Natural killer cell (primary cell): ENCODE measurements around the gene RPS24. TPM values are rescaled to one million over a fixed set of nuclear protein-coding genes. Genes with fewer than 3 reads are reported as not detected.

Source experiments
- ATAC-seq, 3 donors: fragments of 150-1000 bp in 2 of 3; fragments of 200-7000 bp in 1 of 3; cut with Tn5 transposase; 1 replicate in 1 of 3; 2 replicates in 2 of 3; pipeline ENCODE4 v1.10.0; 2021; ENCODE audit warnings: mild to moderate bottlenecking in 2 of 3, moderate library complexity in 2 of 3
- DNase-seq, 2 donors: peaks; one replicate each; pipeline versions ENCODE4 v3.0.0 to v3.0.0-alpha.2; 2013 to 2021; ENCODE audit warnings: mixed read lengths in 1 of 2
- H3K27ac ChIP-seq: one replicate; pipeline ENCODE4 v1.5.1; 2013; ENCODE audit warnings: mild to moderate bottlenecking, low read length
- H3K27me3 ChIP-seq: one replicate; pipeline ENCODE4 v1.6.1; 2013; ENCODE audit warnings: low read length; ENCODE audit not compliant: control insufficient read depth, insufficient read depth
- H3K36me3 ChIP-seq: one replicate; pipeline ENCODE4 v1.6.1; 2013; ENCODE audit warnings: low read length; ENCODE audit not compliant: control insufficient read depth, insufficient read depth
- H3K4me1 ChIP-seq: one replicate; pipeline ENCODE4 v1.6.1; 2013; ENCODE audit warnings: low read length; ENCODE audit not compliant: control insufficient read depth, insufficient read depth
- H3K4me3 ChIP-seq: one replicate; pipeline ENCODE4 v1.5.1; 2013; ENCODE audit warnings: low read length
- H3K9me3 ChIP-seq: one replicate; pipeline ENCODE4 v1.6.1; 2013; ENCODE audit warnings: low read length; ENCODE audit not compliant: control insufficient read depth, insufficient read depth
- H3K27ac Mint-ChIP-seq, 2 donors: one replicate each; pipeline ENCODE4 v1.8.0; 2022; ENCODE audit warnings: mild to moderate bottlenecking in 2 of 2, mixed read lengths in 2 of 2, moderate library complexity in 1 of 2
- H3K27me3 Mint-ChIP-seq, 2 donors: one replicate each; pipeline ENCODE4 v1.8.0; 2022; ENCODE audit warnings: low read depth in 2 of 2, mixed read lengths in 2 of 2
- H3K36me3 Mint-ChIP-seq: one replicate; pipeline ENCODE4 v1.8.0; 2022; ENCODE audit warnings: mixed read lengths
- H3K4me1 Mint-ChIP-seq, 2 donors: one replicate each; pipeline ENCODE4 v1.8.0; 2022; ENCODE audit warnings: mixed read lengths in 2 of 2
- H3K4me3 Mint-ChIP-seq: one replicate; pipeline ENCODE4 v1.8.0; 2022; ENCODE audit warnings: mild to moderate bottlenecking, moderate library complexity, mixed read lengths
- H3K9me3 Mint-ChIP-seq, 2 donors: one replicate each; pipeline ENCODE4 v1.8.0; 2022; ENCODE audit warnings: mixed read lengths in 2 of 2
- CTCF ChIP-seq: fragments of 200-600 bp; IDR thresholded peaks from one replicate; pipeline ENCODE4 v1.8.0; 2022; ENCODE audit warnings: antibody characterized with exemption
- WGBS: methylation state at CpG from one replicate; pipeline ENCODE4 v1.1.7; 2013; ENCODE audit warnings: missing lambda C conversion rate; ENCODE audit not compliant: insufficient coverage; 5-methylcytosine and 5-hydroxymethylcytosine counted together
- intact Hi-C: fragments of 100-400 bp; cut with micrococcal nuclease; formaldehyde crosslinking; loops from one replicate; pipeline ENCODE4 v1.14.2; 2022
- total RNA-seq, 4 donors: library from RNA; stranded (reverse); fragments of 120-200 nt in 1 of 4; gene quantifications; one replicate each; pipeline versions ENCODE4 v1.2.3 to v1.2.4, GENCODE V29; 2013 to 2022

The RPS24 gene
- total RNA-seq, 3 donors from 2014 or later (not counting 1 experiment from before 2014, with no cell fraction given) = 887 to 1,039 (median 981) TPM

DNA sequence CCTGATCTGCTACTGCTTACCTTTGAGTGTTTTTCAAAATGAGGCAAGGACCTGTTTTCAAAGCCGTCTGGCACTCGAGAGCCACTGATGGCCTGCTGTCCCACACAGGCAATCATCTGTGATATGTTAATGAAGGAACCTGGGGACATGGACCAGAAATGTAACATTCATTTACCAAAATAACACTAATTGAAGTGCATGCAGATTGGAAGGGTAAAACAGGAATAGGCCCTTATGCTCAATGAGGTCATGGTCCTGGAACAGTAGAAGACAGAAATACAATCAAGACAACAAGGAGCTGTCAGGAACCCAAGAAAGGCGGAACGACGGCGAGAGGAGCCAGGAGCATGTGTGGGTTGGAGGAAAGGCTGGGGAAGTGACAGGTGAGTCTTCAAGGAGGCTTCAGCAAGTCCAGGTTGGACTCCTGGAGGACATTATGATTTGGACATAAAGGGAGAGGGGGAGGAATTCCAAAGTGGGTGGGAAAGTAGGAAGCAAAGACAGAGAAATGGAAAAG lies 32.6 kb upstream of the RPS24 start:
- H3K27ac Mint-ChIP-seq = peak overlapping the region in 1 of 2 donors; percentile 3
- H3K27me3 Mint-ChIP-seq = no peaks in the 10 kb centered on the region

DNA sequence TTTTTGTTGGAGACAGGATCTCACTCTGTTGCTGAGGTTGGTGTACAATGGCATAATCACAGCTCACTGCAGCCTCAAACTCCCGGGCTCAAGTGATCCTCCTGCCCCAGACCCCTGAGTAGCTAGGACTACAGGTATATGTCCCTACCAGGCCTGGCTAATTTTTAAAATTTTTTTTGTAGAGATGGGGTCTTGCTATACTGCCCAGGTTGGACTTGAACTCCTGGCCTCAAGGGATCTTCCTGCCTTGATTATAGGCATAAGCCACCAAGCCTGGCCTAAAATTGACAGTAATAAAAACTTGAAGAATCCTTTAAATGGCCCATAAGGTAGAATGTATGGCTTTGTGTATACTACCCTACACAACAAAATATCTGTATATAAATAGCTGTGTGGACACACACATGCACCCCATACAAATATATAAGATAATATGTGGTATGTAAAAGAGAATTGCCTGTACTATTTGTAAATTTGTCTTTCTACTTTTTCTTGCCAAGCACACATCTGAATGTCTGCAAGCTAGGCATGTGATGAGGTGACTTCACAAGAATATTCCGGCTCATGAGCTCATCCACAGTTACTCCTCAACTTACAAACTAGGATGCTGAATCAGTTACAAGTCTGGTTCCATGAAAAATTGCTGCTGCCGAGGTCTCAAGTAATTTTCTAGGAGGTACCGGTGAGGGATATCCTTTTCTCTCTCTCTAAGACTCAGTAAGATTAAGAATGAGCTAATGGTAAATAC lies 30.9 kb upstream of the RPS24 start:
- H3K27ac Mint-ChIP-seq = no peak overlapping the region
- WGBS = 95% methylated on average over 4 of the region's 4 CpGs
- Histone ChIP-seq H3K36me3 (peaks cover 72% of the 10 kb centered on the region), H3K27me3 (no peaks in the 10 kb centered on the region), H3K4me3 (no peak overlapping the region), H3K27ac (no peak overlapping the region), H3K4me1 (no peaks in the 10 kb centered on the region), H3K9me3 (no peaks in the 10 kb centered on the region)
- ATAC-seq (no peak), DNase-seq (no peak)
- H3K4me3 Mint-ChIP-seq = no peak overlapping the region
- intact Hi-C loops = no loop called here
- peaks cover 36% of the 10 kb centered on the region for H3K36me3 Mint-ChIP-seq
- H3K27me3 Mint-ChIP-seq = no peaks in the 10 kb centered on the region
- no peaks in the 10 kb centered on the region for H3K9me3 Mint-ChIP-seq
- H3K4me1 Mint-ChIP-seq = no peaks in the 10 kb centered on the region
- no peak for TF ChIP-seq CTCF

More for the DNA sequence above, 32.6 kb upstream of the RPS24 start:
- Histone ChIP-seq H3K27ac (no peak overlapping the region), H3K4me3 (no peak overlapping the region), H3K36me3 (peaks cover 59% of the 10 kb centered on the region), H3K9me3 (no peaks in the 10 kb centered on the region), H3K27me3 (no peaks in the 10 kb centered on the region), H3K4me1 (no peaks in the 10 kb centered on the region)
- no peak for TF ChIP-seq CTCF
- Mint-ChIP-seq H3K9me3 (no peaks in the 10 kb centered on the region), H3K4me3 (no peak overlapping the region), H3K4me1 (peaks cover 0 to 3% of the 10 kb centered on the region in 2 donors), H3K36me3 (peaks cover 21% of the 10 kb centered on the region)
- ATAC-seq = no peak
- intact Hi-C loops = no loop called here
- no peak for DNase-seq
- 92% methylated on average over 6 of the region's 6 CpGs for WGBS

GRCh38 chr10:78004215-78005026 lies 29.2 kb upstream of the RPS24 start:
- DNase-seq = no peak
- no peak overlapping the region for H3K27ac Mint-ChIP-seq
- H3K36me3 Mint-ChIP-seq = peaks cover 43% of the 10 kb centered on the region
- no peaks in the 10 kb centered on the region for H3K9me3 ChIP-seq
- intact Hi-C loops = no loop called here
- peaks cover 79% of the 10 kb centered on the region for H3K36me3 ChIP-seq
- no peak overlapping the region for H3K4me3 ChIP-seq
- H3K27me3 Mint-ChIP-seq = no peaks in the 10 kb centered on the region
- no peak overlapping the region for H3K27ac ChIP-seq
- no peak for ATAC-seq
- H3K9me3 Mint-ChIP-seq = no peaks in the 10 kb centered on the region
- H3K4me3 Mint-ChIP-seq = no peak overlapping the region
- H3K4me1 ChIP-seq = no peaks in the 10 kb centered on the region
- TF ChIP-seq CTCF = no peak
- no peaks in the 10 kb centered on the region for H3K4me1 Mint-ChIP-seq
- no peaks in the 10 kb centered on the region for H3K27me3 ChIP-seq
- 94% methylated on average over 14 of the region's 16 CpGs for WGBS
